Choroid plexus epithelial cell (primary cell): ENCODE results near the gene KLK8.

ENCODE experiments used
- DNase-seq: peaks from one replicate; pipeline ENCODE4 v3.0.0-alpha.2; 2010; ENCODE audit warnings: low read depth
- H3K4me3 ChIP-seq: 2 replicates; pipeline ENCODE4 v1.5.1; 2011; ENCODE audit warnings: low read depth, mild to moderate bottlenecking, control low read depth, low read length, moderate library complexity
- CTCF ChIP-seq: conservative IDR thresholded peaks from 2 replicates; pipeline ENCODE4 v1.5.1; 2011; ENCODE audit warnings: low read depth, mild to moderate bottlenecking, control low read depth, inconsistent platforms, low read length, moderate library complexity

Gene KLK8

DNA sequence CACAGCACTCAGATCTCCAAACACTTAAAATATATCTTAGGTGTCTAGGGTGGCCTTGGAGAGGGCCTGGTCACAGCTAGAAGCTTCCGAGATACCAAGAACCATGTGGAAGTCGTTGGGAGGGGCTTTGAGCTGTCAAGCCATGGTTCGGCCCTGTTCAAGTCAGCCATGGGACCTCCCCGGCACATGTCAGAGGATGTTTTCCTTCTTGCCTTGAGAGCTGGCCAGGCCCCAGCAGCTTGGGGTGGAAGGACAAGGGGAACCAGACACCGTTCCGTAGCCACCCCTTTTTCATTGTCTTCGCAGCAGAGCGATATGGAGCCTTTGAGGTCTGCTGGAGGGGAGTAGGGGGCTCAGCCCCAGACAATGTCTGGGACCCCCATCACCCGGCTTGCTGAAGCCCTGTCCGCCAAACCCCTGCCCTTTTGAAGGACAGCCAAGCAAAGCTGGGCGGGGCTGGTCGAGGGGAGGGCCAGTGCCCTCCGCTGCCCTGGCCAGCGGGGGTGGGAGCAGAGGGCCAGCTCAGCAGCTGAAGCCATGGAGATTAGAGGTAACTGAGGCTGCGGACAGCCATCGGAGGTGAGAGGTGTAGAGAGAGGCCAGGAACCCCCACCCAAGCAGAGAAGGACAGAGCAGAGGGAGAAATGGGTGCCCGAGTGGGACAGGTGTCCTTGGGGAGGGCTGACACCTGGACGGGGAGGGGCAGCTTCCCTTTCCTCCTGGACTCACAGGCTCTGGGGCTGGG is 24.6 kb upstream of the KLK8 start:
- no peak overlapping the region for H3K4me3 ChIP-seq
- no peak for TF ChIP-seq CTCF
- no peak for DNase-seq

GRCh38 chr19:51025401-51025800 is 24.0 kb upstream of the KLK8 start:
- DNase-seq = no peak
- TF ChIP-seq CTCF = no peak
- no peak overlapping the region for H3K4me3 ChIP-seq

DNA sequence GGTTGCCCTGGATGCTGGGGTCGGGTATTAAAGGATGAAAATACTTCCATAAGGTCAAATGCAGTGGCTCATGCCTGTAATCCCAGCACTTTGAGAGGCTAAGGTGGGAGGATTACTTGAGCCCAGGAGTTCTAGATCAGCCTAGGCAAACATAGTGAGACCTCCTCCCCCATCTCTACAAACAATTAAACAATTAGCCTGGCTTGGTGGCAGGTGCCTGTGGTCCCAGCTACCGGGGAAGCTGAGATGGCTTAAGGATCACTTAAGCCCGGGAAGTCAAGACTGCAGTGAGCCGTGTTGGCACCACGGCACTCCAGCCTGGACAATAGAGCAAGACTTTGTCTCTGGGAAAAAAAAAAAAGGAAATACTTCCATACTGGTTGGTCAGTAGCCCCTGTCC is 23.5 kb upstream of the KLK8 start:
- no peak for DNase-seq
- H3K4me3 ChIP-seq = no peak overlapping the region
- no peak for TF ChIP-seq CTCF

GRCh38 chr19:51023946-51024345 is 22.5 kb upstream of the KLK8 start:
- no peak for TF ChIP-seq CTCF
- H3K4me3 ChIP-seq = no peak overlapping the region
- no peak for DNase-seq

- DNase-seq = no peak
- TF ChIP-seq CTCF = no peak
- H3K4me3 ChIP-seq = no peak overlapping the region
Measured at GRCh38 chr19:51022526-51022925, 21.1 kb upstream of the KLK8 start.

GRCh38 chr19:51020988-51021651 is 19.7 kb upstream of the KLK8 start:
- peak; percentile 75 for DNase-seq
- TF ChIP-seq CTCF = peak; percentile 84
- H3K4me3 ChIP-seq = no peak overlapping the region

- no peak for TF ChIP-seq CTCF
- DNase-seq = no peak
- no peak within 1 kb of the TSS for H3K4me3 ChIP-seq
Measured at GRCh38 chr19:51019544-51019925, 18.1 kb upstream of the KLK8 start, which contains the start of gene KLK10. Gene KLK10 (minus strand): TSS chr19:51019709. CDS start chr19:51019130, 579 bp downstream.
